Measurements from ENCODE around the gene NSD1. TPM values are rescaled to one million over a fixed set of nuclear protein-coding genes. Genes with fewer than 3 reads are reported as not detected.

The NSD1 gene
- total and polyA plus RNA-seq, 9 of the 15 experiments (the other 6 are each of a cell fraction or from before 2014, with no cell fraction given) = 3.8 to 51.0 (median 24.7) TPM

DNA sequence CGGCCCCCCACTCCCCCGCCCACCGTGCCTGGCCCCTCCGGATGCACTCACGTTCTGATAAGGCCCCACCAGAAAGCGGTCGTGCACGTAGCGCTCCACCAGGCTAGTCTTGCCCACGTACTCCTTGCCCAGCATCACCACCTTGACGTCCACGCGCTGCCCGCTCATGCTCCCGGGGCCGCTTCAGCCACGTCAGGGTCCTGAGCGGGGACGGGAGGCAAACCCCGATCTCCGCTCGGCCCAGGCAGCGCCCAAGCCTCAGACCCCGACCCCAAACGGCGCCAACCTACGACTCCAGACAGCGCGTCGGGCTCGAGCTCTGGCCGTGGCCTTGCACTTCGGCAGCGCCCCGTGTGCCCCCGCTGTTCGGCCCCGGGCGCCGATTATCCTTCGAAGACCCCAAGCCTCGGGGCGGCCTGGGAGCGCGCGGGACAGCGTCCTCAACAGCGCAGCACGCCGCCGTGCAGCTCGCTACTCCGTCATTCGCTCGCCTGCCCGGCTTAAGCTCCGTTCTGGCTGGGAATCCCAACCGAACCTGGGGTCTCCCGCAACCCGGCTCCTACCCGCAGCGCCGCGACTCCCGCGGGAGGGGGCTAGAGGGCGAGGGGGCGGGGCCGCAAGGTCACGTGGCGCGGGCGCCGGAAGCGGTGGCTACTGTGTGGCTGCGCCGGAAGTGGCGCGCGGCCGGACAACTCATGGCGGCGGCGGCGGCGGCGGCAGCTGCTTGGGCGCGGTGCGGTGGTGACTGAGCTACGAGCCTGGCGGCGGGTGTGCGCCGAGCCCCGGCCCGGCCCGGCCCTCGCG lies 169.8 kb downstream of the NSD1 start, which contains the start of the genes PRELID1 and RAB24 (continued):
- TF ChIP-seq ZBTB12 (CRISPR knock-in tag; IDR thresholded peaks at IDR 0.05) = peak; percentile 42; the same call in 1 of the 2 replicates
- TF ChIP-seq DIDO1 (tag; IDR thresholded peaks at IDR 0.05; ENCODE audit: low read depth) = no peak
- peak; percentile 96 for TF ChIP-seq SP1 (CRISPR knock-in tag; IDR thresholded peaks at IDR 0.05)
- no peak for TF ChIP-seq FOXK2 (conservative IDR thresholded peaks at IDR 0.05 in 1 of 2, IDR thresholded peaks at IDR 0.05 in 1 of 2; ENCODE audit: low read depth in 2 of 2)
- peak; percentile 77 for TF ChIP-seq POLR2A (conservative IDR thresholded peaks at IDR 0.05)
- 0 out of 2 replicates have a peak, but pooled peaks have one; percentile 36 for TF ChIP-seq ILF3 (IDR thresholded peaks at IDR 0.05; ENCODE audit: borderline replicate concordance)
- peak; percentile 76 for TF ChIP-seq ZFX (CRISPR knock-in tag; IDR thresholded peaks at IDR 0.05)
- TF ChIP-seq TBP (optimal IDR thresholded peaks at IDR 0.05; ENCODE audit: low read depth, low read length) = peak; percentile 38
- TF ChIP-seq DDX20 (tag; IDR thresholded peaks at IDR 0.05; ENCODE audit: low read depth) = no peak
- TF ChIP-seq BDP1 (IDR thresholded peaks at IDR 0.05; ENCODE audit: insufficient read depth, insufficient read length) = no peak
- no peak for TF ChIP-seq CHD4 (IDR thresholded peaks at IDR 0.05; ENCODE audit: insufficient read depth, insufficient replicate concordance, low read depth, low read length, poor library complexity, severe bottlenecking)
- no peak for TF ChIP-seq MAFK (IDR thresholded peaks at IDR 0.05; ENCODE audit: low read length)
- TF ChIP-seq, protein P1, sequence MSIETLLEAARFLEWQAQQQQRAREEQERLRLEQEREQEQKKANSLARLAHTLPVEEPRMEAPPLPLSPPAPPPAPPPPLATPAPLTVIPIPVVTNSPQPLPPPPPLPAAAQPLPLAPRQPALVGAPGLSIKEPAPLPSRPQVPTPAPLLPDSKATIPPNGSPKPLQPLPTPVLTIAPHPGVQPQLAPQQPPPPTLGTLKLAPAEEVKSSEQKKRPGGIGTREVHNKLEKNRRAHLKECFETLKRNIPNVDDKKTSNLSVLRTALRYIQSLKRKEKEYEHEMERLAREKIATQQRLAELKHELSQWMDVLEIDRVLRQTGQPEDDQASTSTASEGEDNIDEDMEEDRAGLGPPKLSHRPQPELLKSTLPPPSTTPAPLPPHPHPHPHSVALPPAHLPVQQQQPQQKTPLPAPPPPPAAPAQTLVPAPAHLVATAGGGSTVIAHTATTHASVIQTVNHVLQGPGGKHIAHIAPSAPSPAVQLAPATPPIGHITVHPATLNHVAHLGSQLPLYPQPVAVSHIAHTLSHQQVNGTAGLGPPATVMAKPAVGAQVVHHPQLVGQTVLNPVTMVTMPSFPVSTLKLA (conservative IDR thresholded peaks at IDR 0.05) = peak; percentile 86 to 94
- TF ChIP-seq RBFOX2 (IDR thresholded peaks at IDR 0.05; ENCODE audit: low read depth, low read length) = peak; percentile 97
- no peak for TF ChIP-seq SETDB1 (IDR thresholded peaks at IDR 0.05; ENCODE audit: low read length)
- peak; percentile 77 for TF ChIP-seq SUPT5H (IDR thresholded peaks at IDR 0.05)
- peak; percentile 64 for TF ChIP-seq HMGN3 (IDR thresholded peaks at IDR 0.05; ENCODE audit: borderline replicate concordance, extremely low read depth, insufficient read length, low read depth, low read length)
- no peak for TF ChIP-seq CREBBP (IDR thresholded peaks at IDR 0.05; ENCODE audit: low read depth, low read length)
- TF ChIP-seq SAP30 (IDR thresholded peaks at IDR 0.05; ENCODE audit: borderline replicate concordance, insufficient read depth, low read depth, low read length, poor library complexity, severe bottlenecking) = peak; percentile 60
- TF ChIP-seq EP300 (IDR thresholded peaks at IDR 0.05; ENCODE audit: low read length) = no peak
- TF ChIP-seq NFE2L1 (tag; IDR thresholded peaks at IDR 0.05; ENCODE audit: borderline replicate concordance, low read depth) = no peak
- TF ChIP-seq OTX1 (CRISPR knock-in tag; IDR thresholded peaks at IDR 0.05) = no peak
- TF ChIP-seq ZNF140 (CRISPR knock-in tag; IDR thresholded peaks at IDR 0.05) = no peak
- no peak for TF ChIP-seq ZBTB17 (CRISPR knock-in tag; IDR thresholded peaks at IDR 0.05)
- TF ChIP-seq TAF15 (IDR thresholded peaks at IDR 0.05; ENCODE audit: low read depth, low read length) = no peak
- TF ChIP-seq HMG20B (CRISPR knock-in tag; IDR thresholded peaks at IDR 0.05) = no peak
- no peak for TF ChIP-seq CEBPB (tag; IDR thresholded peaks at IDR 0.05)
- no peak for TF ChIP-seq PHB2 (IDR thresholded peaks at IDR 0.05; ENCODE audit: low read depth)

Measured in K562 (cell line).